Spleen (tissue), 7 donors: ENCODE measurements around the gene LRP2.

Experiments used
- POLR2AphosphoS5 ChIP-seq, 3 donors: sonication (generic); formaldehyde crosslinking; IDR thresholded peaks; one replicate each; pipeline ENCODE4 v1.5.1; 2017; ENCODE audit warnings: antibody characterized with exemption in 3 of 3
- TF ChIP-seq, protein P1 (sequence below), 11 experiments: fragments of 200-600 bp in 7 of 11; fragments of 450-650 bp in 4 of 11; sonication (generic) in 4 of 11; IDR thresholded peaks in 8 of 11; conservative IDR thresholded peaks in 3 of 11; 1 replicate in 7 of 11; 2 replicates in 4 of 11; pipeline versions ENCODE4 v1.4.0 to v1.8.0; 2016 to 2021; ENCODE audit warnings: antibody characterized with exemption in 11 of 11, inconsistent platforms in 4 of 11, mild to moderate bottlenecking in 1 of 11
- donor health status: DM: no; HTN: no; CAD: no; lungs with moderate emphysema.
- donor health status: DM: no; HTN: no; CAD: no.
- donor health status: DM: no; HTN: no; CAD: no.

DNA sequence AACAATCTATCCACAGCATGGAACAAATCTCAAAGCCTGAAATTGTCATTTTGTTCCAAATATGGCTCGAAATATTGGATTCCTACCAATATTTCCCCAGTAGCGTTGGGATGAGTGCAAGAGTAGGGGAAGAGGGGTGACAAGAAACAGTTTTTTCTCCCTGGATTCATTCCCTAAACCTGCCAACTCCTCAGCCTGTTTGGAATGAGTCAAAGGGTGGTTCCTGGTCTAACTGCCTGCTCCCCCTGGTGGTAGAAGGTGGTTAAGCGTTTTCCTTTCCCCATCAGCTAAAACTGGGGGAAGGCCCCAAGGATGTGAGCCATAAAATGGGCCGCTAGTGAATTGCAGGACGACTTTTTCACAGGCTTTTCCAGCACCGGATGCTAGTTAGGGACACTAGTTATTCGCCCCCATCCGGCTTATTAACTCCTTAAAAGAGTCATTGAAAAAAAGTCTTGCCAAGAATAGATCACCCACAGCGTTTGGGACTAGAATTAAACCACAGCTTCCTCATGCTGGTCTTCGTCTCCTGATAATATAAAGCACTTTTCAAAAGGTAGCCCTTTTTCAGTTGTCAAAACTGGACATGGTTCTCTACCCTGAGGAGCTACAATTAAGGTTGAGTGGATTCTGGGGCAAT lies 220.5 kb downstream of the LRP2 start:
- TF ChIP-seq POLR2AphosphoS5 (IDR thresholded peaks at IDR 0.05): no peak
- TF ChIP-seq, protein P1, sequence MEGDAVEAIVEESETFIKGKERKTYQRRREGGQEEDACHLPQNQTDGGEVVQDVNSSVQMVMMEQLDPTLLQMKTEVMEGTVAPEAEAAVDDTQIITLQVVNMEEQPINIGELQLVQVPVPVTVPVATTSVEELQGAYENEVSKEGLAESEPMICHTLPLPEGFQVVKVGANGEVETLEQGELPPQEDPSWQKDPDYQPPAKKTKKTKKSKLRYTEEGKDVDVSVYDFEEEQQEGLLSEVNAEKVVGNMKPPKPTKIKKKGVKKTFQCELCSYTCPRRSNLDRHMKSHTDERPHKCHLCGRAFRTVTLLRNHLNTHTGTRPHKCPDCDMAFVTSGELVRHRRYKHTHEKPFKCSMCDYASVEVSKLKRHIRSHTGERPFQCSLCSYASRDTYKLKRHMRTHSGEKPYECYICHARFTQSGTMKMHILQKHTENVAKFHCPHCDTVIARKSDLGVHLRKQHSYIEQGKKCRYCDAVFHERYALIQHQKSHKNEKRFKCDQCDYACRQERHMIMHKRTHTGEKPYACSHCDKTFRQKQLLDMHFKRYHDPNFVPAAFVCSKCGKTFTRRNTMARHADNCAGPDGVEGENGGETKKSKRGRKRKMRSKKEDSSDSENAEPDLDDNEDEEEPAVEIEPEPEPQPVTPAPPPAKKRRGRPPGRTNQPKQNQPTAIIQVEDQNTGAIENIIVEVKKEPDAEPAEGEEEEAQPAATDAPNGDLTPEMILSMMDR (IDR thresholded peaks at IDR 0.05 in 8 of 11, conservative IDR thresholded peaks at IDR 0.05 in 3 of 11): peak; percentile 55 to 86 (median 81)
